ENCODE measurements around the gene CLASP1. TPM values are rescaled to one million over a fixed set of nuclear protein-coding genes. Genes with fewer than 3 reads are reported as not detected.
"Not testable (repeated sequence)": the region's sequence is repeated elsewhere in the genome, so short reads cannot be mapped to it uniquely, and the experiment has no call there.

CLASP1 gene
- total RNA-seq, 1 experiment from 2014 or later = 30.8 TPM

DNA sequence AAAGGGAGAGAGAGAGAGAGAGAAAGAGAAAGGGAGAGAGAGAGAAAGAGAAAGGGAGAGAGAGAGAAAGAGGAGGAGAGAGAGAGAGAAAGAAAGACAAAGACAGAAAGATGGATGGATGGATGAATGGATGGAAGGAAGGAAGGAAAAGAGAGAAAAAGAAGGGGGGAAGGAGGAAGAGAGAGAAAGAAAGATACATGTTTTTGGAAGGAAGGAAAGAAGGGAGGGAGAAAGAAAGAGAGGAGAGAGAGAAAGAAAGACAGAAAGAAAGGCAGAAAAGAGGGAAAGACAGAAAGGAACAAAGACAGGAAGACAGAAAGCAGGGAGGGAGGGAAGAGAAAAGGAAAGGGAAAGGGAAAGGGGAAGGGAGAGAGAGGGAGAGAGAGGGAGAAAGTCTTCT lies 67.0 kb downstream of the CLASP1 start:
- DNase-seq (ENCODE audit: low read depth) = no peak

GRCh38 chr2:121579309-121579708 lies 70.0 kb downstream of the CLASP1 start:
- DNase-seq (ENCODE audit: low read depth) = peak; percentile 69

DNA sequence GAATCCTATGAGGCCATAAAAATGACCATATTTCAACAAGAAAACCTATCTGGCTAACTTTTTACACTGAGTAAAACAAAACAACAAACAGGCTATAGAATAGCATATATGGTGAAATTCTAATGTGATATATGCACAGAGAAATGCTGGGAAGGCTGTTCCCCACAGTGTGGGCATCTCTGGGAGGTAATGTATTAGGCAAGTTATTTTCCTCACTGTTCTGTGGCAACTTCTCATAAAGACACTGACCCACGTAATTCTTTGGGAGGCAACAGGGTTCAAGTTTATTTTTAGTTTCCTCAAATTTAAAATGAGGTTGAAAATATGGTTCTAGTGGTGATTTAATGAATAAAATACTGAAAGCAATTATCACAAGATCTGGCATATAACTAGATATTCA lies 71.9 kb downstream of the CLASP1 start:
- DNase-seq (ENCODE audit: low read depth) = no peak

GRCh38 chr2:121576263-121576662 lies 73.0 kb downstream of the CLASP1 start:
- no peak for DNase-seq (ENCODE audit: low read depth)

DNA sequence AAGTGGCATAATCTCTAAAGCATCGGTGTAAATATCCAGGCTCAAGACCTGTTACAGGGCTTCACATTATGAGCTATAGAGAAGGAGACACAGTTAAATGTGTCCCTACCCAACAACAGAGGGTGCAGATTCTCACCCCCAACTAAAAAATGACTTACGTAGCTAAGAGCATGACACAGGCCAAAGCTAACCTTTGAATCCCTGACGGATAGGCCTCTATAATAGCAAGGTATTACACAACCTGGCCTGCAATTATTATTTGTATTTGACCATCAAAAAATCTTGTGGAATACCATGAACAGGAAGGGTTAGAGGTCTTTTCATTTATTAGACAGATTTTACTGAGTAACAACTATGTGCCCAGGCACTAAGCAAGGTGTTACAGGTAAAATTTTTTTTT lies 73.5 kb downstream of the CLASP1 start:
- no peak for DNase-seq (ENCODE audit: low read depth)

DNA sequence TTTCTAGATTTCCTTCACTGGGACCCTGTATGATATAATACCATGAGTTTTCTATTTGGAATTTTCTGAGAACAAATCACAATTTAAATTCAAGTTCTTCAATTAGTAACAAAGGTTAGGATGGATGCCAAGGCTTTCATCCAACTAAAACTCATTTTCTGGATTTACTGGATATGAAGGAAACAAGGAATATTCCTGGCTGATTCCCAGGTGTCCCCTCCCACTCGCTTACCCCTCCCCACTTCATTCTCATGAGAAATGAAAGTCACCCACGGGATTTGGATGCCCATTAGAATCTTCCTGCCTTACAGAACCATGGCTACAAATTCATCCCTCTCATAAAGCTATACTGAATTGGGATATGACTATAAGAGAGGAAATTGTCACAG lies 78.6 kb downstream of the CLASP1 start:
- no peak for DNase-seq (ENCODE audit: low read depth)

DNA sequence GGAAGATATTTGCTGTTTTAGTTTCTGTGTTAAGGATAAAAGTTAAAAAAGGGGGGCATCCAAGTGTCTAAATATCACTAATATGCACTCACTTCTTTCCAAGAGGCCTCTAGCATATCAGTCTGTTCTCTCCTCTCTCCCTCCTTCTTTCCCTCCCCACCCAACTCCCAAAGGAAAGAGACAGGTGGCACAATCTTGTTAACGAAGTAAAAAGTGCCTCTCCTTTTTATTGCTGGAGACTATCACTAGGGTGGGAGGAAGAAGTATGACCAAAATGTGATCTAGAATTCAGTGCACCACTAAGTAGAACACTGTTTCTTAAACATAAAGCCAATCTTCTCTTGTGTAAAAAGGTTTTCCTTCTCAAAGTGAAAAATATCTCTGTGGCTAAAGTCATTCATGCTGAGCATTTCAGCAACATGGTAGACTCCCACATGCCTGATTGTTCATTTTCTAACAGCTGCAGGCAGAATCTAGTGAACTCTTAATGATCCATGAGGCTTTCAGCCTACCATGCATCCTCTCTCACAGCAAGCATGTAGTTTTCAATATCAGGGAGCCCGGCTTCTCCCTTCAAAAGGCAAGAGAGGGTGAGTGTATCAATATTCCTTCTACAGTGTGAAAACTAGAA lies 79.1 kb downstream of the CLASP1 start:
- no peak for DNase-seq (ENCODE audit: low read depth)

GRCh38 chr2:121567957-121568409 lies 81.3 kb downstream of the CLASP1 start:
- no peak for DNase-seq (ENCODE audit: low read depth)

DNA sequence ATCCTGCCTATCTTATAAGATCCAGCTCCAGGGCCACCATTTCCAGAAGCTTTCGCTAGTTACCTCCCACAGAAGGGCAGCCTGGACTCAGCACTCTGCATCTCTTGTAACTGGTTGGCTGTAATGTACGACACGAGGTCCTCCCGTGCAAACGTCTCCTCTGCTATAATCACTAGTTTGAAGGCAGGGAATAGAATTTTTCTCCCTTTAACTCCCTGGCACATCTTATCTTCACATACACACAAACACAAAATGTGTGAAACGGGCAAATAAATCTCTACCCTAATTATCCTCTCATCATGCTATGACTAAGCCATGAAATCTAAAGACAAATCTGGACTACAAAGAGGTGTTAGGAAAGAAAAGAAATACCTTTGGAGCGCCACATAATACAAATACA lies 81.8 kb downstream of the CLASP1 start:
- DNase-seq (ENCODE audit: low read depth) = no peak

- DNase-seq (ENCODE audit: low read depth) = peak; percentile 38
Measured at GRCh38 chr2:121565389-121566250, 83.6 kb downstream of the CLASP1 start.

- no peak for DNase-seq (ENCODE audit: low read depth)
Measured at GRCh38 chr2:121564905-121565304, 84.4 kb downstream of the CLASP1 start.

GRCh38 chr2:121563754-121564153 lies 85.5 kb downstream of the CLASP1 start:
- DNase-seq (ENCODE audit: low read depth) = not testable (repeated sequence)

GRCh38 chr2:121562269-121563176 lies 86.7 kb downstream of the CLASP1 start:
- DNase-seq (ENCODE audit: low read depth) = no peak

DNA sequence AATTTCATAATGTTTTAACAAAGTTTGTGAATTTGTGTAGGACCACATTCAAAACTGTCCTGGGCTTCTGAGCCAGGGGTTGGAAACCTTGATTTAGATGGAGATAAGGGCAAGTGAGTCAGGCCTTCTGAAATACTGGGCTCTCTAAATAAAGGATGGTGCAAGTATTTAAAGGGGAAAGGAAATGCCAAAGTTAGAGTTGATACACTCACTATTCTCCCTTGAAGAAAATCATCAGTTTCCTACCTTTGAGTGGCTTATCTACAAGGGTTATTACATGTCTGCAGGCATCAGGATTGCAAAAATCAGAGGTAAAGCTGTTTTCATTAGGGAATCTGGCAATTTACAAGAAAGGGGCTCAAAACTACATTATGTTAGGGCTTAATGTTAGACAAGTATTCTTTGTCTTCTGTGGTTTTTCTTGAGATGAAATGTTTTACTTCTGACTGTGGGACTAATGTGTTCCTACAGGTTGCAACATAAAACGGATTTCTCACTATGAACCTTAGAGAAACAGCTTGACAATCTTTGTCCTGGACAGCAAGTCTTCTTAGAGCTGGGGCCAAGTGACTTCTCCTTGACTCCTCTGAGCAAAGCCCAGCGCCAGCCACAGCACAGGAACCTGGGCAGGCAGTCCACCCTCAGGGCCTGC lies 87.5 kb downstream of the CLASP1 start:
- DNase-seq (ENCODE audit: low read depth) = peak; percentile 77

- no peak for DNase-seq (ENCODE audit: low read depth)
Measured at GRCh38 chr2:121558329-121558728, 90.9 kb downstream of the CLASP1 start.

GRCh38 chr2:121555008-121555407 lies 94.3 kb downstream of the CLASP1 start:
- DNase-seq (ENCODE audit: low read depth) = no peak

GRCh38 chr2:121552477-121553180 lies 96.6 kb downstream of the CLASP1 start:
- DNase-seq (ENCODE audit: low read depth) = not testable (repeated sequence)

- DNase-seq (ENCODE audit: low read depth) = no peak
Measured at GRCh38 chr2:121550669-121551068, 98.6 kb downstream of the CLASP1 start.

DNA sequence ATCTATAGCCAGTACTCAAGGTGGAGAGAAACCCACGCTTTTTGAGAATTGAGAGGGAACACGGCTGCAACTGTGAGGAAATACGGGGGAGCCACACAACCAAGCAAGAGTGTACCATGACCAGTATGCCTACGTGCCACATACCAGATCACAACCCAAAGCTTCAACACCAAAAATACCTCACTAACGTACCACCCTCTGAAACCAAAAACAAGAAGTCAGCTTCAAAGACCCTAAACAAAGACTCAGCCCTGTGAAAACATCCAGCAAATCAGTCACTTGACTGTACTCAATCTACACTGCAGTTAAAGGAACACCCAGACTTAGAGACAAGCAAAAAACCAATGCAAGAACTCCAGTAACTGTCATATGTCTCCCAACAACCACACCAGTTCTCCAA lies 101.6 kb downstream of the CLASP1 start:
- no peak for DNase-seq (ENCODE audit: low read depth)

DNA sequence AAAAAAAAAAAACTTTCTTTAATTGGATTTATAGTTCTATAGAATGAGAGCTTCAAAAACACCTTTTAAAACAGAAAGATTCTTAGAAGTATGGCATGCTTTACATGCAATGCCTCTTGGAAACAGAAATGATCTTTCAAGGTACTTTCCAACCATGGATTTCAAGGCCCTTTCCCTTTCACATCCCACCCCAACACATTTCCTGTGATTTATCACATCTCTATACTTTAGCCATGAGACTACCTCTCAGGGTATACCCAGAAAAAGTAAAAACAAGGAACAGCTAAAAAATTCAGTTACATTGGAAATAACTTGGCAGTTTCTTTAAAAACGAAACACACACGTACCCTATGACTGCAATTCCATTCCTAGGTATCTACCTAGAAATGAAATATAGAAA lies 103.3 kb downstream of the CLASP1 start:
- DNase-seq (ENCODE audit: low read depth) = no peak

- DNase-seq (ENCODE audit: low read depth) = no peak
Measured at GRCh38 chr2:121545257-121545656, 104.0 kb downstream of the CLASP1 start.
